Pons (tissue), 1 donor: Measurements from ENCODE around the gene CD83.

Experiments
- DNase-seq: peaks from one replicate; pipeline ENCODE4 v3.0.0-alpha.2; 2016; ENCODE audit warnings: low spot score

The CD83 gene

DNA sequence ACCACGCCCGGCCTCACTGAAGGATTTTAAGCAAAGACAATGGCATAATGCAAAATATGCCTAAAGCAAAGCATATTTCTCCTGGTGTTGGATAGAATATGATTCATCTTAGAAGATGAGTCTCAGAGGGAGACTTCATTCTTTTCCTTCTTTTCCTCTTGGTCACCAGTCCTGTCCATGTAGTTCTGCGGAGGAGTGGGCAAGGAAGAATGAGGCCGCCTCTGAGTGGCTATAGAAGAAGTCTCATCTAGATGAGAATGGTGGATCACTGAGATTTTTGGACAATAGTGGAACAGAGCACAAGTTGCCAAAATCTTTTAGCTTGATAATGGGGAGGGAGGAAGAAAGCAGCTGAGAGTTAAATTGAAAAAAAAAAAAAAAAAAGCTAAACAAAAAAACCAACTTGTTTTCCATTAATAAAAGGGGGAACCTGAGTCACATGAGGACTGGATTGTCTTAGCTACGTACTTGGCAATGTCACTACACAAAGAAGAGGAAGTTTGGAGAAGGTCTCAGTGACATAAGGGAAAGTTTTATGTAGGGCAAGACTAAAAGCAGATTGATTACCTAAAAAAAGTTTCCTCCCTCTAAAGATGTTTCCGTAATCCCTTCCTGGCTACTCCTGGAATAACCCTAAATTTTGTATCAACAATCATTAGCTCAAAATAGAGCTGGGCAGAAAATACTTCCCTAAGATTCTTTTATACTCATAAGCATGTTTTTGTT, 6.0 kb downstream of the CD83 start:
- DNase-seq: peak; percentile 90

- no peak for DNase-seq
These were observed 7.8 kb downstream of the CD83 start for GRCh38 chr6:14125346-14125745.

DNA sequence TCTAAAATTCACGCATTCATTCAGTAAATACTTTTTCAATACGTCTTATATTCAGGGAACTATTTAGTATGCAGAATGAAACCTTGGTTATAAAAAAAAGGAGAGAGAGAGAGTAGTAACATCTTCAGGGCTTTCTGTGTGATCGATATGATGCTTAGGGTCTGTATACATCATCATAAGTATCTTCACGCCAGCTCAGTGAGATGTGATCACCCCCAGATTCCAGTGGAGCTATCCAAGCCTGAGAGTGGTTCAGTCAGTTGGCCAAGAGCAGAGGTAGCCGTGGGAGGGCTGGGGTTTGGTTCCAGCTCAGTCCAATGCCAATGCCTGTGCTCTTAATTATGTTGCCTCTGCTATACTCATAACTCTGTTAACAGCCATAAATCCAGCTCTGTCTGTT, 8.6 kb downstream of the CD83 start:
- no peak for DNase-seq

GRCh38 chr6:14127611-14128010, 10.0 kb downstream of the CD83 start:
- no peak for DNase-seq

GRCh38 chr6:14128012-14128411, 10.4 kb downstream of the CD83 start:
- DNase-seq: no peak

- no peak for DNase-seq
These were observed 11.2 kb downstream of the CD83 start for GRCh38 chr6:14128746-14129145.

GRCh38 chr6:14129575-14129974, 12.0 kb downstream of the CD83 start:
- DNase-seq: peak; percentile 76

- DNase-seq: no peak
These were observed 13.0 kb downstream of the CD83 start for GRCh38 chr6:14130435-14131075.

DNA sequence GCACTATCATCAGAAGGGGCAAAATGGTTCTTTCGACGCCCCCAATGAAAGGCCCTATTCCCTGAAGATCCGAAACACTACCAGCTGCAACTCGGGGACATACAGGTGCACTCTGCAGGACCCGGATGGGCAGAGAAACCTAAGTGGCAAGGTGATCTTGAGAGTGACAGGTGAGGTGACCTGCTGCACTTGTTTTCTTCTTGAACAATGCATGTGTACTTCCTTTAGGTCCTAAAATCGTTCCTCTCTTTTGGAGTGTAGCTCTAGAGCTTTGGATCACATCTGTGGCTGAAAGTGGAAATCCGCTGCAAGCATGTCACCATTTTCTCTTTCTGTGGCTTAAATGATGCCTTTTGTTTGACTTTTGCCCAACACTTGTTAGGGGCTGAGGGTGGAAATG, 14.0 kb downstream of the CD83 start:
- DNase-seq: no peak

- DNase-seq: no peak
These were observed 14.8 kb downstream of the CD83 start for GRCh38 chr6:14132244-14132920.

GRCh38 chr6:14132921-14133275, 15.3 kb downstream of the CD83 start:
- no peak for DNase-seq

- DNase-seq: no peak
These were observed 16.8 kb downstream of the CD83 start for GRCh38 chr6:14134211-14134910.

DNA sequence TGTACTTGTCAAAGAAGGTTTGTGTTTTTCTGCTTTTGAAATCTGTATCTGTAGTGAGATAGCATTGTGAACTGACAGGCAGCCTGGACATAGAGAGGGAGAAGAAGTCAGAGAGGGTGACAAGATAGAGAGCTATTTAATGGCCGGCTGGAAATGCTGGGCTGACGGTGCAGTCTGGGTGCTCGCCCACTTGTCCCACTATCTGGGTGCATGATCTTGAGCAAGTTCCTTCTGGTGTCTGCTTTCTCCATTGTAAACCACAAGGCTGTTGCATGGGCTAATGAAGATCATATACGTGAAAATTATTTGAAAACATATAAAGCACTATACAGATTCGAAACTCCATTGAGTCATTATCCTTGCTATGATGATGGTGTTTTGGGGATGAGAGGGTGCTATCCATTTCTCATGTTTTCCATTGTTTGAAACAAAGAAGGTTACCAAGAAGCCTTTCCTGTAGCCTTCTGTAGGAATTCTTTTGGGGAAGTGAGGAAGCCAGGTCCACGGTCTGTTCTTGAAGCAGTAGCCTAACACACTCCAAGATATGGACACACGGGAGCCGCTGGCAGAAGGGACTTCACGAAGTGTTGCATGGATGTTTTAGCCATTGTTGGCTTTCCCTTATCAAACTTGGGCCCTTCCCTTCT, 18.4 kb downstream of the CD83 start:
- DNase-seq: peak; percentile 48

DNA sequence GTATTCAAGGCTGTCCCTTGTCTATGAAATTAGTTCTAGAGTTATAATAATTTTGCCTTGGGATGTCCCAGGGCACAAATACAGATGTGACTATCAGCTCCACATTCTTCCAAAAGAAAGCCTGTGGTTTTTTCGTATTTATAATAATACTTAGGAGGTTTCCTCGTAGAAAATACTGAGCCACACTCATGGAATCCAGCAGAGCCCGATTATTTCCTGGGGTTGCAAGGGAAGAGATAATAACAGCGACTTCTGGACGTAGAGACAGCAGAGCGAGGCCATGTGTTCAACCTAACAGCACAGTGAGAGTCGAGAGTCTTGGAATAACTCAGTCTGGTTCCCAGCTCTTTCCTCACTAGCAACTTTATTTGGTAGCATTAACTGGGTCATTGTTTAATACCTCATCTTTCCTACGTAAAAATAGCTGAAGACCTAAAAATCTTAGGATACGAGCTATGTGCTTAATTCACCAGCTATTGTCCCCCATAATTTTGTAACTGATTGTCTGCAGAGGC, 21.2 kb downstream of the CD83 start:
- DNase-seq: no peak

DNA sequence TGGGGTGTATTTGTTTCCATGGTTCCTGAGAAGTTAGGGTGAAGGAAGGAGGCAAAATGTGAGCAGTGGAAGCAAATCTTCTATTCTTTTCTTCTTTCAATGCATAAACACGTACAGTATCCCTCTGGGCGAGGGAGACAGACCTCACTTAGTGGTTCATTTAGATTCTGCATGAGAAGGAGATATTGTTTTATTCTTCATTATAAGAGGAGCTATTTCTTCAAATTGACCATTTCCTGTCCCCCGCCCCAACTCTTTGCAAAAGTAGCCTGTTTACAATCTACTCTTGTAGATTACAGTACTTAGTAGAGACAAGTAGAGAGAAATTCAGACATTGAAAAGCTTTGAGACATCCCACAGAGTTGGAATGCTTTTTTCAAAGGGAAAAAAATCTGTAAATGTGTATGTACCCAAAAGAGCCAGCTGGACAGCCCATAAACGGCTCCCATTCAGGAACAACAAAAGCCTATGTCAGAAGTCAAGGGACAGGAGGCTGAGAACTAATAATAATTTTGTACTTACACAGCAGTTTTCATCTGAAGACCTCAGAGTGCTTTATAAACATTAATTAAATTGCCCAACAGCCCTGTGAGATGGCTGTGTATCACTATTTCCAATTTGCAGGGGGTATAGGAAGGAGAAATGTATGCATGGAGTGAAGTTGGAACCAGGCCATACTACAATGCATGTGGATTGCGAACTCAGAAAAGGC, 23.9 kb downstream of the CD83 start:
- no peak for DNase-seq

DNA sequence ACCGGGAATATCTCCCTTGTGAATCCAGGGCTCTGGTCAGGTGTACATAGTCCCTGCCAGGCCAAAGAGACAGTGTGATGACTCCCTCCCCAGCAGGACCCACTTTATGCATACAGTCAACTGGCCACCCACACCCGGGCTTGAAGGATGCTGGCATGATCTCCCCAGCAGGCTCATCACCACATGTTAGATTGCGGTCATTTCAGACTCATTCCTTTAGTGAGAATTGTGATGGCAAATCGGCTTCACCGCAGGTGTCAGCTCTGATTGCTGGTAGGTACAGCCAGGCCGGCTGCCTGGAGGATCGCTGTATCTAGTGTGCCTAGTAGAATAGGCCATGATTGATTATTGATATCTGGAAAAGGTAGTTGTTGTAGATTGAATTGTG, 24.5 kb downstream of the CD83 start:
- no peak for DNase-seq

GRCh38 chr6:14142511-14143223, 25.1 kb downstream of the CD83 start:
- DNase-seq: no peak

- DNase-seq: no peak
These were observed 25.7 kb downstream of the CD83 start for GRCh38 chr6:14143305-14143704.

DNA sequence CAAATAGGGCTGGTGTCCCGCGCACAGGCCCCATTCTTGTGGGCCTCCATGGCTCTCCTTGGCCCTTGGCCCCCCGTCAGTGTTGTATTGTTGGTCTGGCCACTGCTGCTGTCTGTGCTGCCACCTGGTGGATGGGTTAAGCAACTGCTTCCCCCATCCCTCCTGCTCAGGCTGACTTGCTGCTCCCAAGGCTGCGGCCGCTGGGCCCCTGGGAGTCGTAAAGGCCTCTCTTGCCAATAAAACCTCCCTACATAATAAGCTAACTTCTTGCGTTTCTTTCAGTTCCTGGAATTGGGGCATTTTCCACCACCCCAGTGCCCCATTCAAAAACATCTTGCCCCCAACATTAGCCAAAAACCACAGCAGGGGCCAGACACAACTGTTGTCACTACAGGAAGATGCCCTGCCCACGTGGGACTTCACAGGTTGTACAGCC, 27.1 kb downstream of the CD83 start:
- peak; percentile 69 for DNase-seq

- DNase-seq: no peak
These were observed 29.0 kb downstream of the CD83 start for GRCh38 chr6:14146506-14147096.
